Mesenteric fat pad (tissue), 1 donor: Measurements from ENCODE around the gene ATP6V1F. TPM values are rescaled to one million over a fixed set of nuclear protein-coding genes. Genes with fewer than 3 reads are reported as not detected.

ENCODE experiments used
- DNase-seq: peaks from one replicate; pipeline ENCODE4 v3.0.0-alpha.2; 2020; ENCODE audit warnings: low spot score
- total RNA-seq: library from RNA; stranded (reverse); fragmentation: NEBNext Ultra II Directional; extraction: Animal tissue kit (Norgen Biotek cat#: 25700); gene quantifications from one replicate; pipeline ENCODE4 v1.2.1, GENCODE V29; 2021
- donor health status: DM: yes; HTN: yes; CAD: no.

The ATP6V1F gene
- total RNA-seq, 1 donor from 2014 or later, result 160 TPM

GRCh38 chr7:128847721-128848211 lies 14.9 kb upstream of the ATP6V1F start:
- DNase-seq, result no peak

DNA sequence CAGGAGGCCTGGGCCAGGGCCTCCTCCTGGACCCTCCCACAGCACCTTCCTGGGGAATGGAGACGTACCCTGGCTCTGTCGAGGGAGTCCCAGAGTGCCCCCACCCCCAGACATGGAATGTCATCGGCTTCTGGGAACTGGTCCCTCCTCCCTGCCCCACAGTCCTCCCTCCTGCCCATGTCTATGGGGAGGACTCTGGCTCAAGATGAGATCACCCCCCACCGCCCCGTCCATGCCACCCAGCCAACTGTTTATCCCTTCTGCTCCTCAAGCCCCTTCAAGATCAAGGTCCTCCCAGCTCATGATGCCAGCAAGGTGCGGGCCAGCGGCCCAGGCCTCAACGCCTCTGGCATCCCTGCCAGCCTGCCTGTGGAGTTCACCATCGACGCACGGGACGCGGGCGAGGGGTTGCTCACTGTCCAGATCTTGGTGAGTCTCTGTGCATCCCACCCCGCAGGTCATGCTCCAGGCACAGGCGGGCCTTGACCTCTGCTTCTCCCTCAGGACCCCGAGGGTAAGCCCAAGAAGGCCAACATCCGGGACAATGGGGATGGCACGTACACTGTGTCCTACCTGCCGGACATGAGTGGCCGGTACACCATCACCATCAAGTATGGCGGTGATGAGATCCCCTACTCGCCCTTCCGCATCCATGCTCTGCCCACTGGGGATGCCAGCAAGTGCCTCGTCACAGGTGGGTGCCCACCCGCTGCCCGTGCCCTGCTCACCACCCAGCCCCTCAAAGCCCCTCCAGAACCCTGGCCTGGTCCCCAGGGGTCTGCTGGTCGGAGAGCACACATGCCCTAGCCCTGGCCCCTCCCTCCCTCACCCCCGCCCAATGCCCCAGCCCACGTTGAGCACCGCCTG lies 14.1 kb upstream of the ATP6V1F start:
- DNase-seq, result no peak

DNA sequence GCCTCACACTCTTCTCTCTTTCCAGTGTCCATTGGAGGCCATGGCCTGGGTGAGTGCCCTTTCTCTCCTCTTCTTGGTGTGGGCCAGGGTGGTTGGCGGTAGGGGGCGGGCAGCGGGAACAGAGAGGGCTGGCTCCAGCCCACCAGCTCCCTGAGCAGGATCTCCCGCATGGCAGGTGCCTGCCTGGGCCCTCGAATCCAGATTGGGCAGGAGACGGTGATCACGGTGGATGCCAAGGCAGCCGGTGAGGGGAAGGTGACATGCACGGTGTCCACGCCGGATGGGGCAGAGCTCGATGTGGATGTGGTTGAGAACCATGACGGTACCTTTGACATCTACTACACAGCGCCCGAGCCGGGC lies 13.5 kb upstream of the ATP6V1F start:
- no peak for DNase-seq

DNA sequence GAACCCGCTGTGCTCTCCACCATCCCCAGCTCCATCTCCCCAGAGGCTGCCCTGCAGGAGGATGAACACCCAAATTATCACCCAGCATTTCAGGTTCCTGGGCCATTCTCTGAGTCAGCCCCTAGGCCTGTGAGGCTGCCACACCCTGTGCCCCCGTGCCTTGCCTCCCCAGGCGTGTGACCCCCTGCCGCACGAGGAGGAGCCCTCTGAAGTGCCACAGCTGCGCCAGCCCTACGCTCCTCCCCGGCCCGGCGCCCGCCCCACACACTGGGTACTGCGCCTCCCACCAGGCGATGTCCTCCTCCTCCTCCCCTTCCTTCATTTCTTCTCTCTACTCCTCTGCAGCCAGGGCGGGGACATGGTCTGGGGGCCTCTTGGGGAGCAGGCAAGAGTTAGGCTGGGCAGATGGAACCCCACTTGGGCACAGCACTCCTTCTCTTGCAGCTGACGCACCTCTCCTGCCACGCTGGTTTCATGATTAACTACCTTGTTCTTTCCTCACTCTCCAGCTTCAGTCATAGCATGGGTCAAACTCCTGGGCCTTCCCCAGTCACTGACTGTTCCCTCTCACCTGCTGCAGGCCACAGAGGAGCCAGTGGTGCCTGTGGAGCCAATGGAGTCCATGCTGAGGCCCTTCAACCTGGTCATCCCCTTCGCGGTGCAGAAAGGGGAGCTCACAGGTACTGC lies 12.7 kb upstream of the ATP6V1F start:
- DNase-seq, result no peak

DNA sequence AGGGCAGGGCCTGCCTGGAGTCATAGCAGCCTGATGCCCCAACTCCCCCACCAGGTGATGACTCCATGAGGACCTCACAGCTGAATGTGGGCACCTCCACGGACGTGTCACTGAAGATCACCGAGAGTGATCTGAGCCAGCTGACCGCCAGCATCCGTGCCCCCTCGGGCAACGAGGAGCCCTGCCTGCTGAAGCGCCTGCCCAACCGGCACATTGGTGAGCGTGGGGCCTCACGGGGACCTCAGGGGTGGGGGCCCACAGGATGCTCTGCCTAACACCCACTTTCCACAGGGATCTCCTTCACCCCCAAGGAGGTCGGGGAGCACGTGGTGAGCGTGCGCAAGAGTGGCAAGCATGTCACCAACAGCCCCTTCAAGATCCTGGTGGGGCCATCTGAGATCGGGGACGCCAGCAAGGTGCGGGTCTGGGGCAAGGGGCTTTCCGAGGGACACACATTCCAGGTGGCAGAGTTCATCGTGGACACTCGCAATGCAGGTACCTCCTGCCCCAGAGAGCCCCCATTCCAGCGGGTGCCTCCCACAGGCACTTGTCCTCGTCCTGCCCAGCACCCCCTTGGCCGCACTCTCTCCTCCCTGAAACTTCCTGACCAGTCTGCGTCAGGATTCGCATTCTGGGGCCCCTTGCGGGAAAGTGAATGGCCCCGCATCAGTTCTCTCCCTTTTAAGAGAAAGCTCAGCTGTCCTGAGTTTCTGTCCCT lies 10.0 kb upstream of the ATP6V1F start:
- no peak for DNase-seq

- no peak for DNase-seq
These were observed 8.9 kb upstream of the ATP6V1F start for GRCh38 chr7:128853799-128854198.

DNA sequence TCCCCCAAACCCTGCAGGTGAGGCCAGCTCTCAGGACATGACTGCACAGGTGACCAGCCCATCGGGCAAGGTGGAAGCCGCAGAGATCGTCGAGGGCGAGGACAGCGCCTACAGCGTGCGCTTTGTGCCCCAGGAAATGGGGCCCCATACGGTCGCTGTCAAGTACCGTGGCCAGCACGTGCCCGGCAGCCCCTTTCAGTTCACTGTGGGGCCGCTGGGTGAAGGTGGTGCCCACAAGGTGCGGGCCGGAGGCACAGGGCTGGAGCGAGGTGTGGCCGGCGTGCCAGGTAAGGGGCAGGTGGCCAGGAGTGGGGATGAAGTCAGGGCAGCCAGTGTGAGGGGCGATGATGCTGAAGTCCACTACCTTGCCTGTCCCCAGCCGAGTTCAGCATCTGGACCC lies 8.3 kb upstream of the ATP6V1F start:
- DNase-seq, result no peak

- no peak for DNase-seq
These were observed 7.1 kb upstream of the ATP6V1F start for GRCh38 chr7:128855559-128855958.

DNA sequence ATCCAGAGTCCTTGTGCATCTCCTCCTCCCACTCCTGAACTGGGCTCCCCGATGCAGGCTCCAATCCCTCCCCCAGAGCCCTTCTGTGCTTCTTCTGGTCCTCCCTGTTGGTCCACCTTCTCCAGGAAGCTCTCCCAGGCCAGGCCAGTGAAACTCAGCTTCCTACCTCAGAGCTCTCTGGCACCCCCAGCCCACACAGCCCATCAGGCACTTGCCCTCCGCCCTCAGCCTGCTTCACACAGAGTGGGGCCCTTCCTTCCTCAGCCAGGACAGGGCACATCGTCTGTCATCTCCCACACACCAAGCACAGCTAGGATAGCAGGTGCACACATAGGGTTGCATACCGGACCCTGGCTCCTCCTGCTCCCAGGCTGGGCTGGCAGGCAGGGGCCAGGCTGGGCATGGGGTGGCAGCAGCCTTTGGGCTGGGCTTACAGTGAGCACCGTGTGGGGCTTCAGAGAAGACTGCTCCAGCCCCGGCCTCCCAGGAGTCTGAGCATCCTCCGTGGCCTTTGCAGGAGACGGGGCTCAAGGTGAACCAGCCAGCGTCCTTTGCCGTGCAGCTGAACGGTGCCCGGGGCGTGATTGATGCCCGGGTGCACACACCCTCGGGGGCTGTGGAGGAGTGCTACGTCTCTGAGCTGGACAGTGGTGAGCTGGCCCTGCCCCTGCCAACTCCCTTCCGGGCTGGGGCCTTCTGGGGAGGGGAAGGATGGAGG lies 6.5 kb upstream of the ATP6V1F start:
- no peak for DNase-seq

- no peak for DNase-seq
These were observed 4.0 kb upstream of the ATP6V1F start for GRCh38 chr7:128858380-128859231.

GRCh38 chr7:128859232-128860157 lies 3.2 kb upstream of the ATP6V1F start:
- DNase-seq, result no peak

GRCh38 chr7:128860158-128861073 lies 2.2 kb upstream of the ATP6V1F start:
- no peak for DNase-seq

DNA sequence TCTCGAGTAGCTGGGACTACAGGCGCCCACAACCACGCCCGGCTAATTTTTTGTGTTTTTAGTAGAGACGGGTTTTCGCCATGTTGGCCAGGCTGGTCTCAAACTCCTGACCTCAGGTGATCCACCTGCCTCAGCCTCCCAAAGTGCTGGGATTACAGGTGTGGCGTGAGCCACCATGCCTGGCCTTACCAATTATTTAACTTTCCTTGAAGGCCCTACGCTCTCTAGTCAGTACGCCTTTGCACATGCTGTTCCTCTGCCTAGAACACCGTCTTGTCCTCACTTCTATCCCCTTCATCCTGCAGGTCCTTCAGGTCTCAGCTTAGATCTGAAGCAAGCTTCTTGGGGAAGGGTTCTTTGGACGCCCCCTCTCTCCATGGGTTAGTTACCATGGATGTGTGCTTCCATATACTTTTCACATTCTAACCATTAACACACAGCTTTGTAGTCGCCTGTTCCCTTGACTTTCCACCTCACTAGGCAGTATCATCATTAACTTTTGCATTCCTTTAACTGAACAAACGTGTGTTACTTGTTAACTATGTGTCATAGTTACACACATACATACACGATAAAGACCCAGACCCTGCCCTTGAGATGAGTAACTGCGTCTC lies 592 bp upstream of the ATP6V1F start:
- DNase-seq, result no peak

DNA sequence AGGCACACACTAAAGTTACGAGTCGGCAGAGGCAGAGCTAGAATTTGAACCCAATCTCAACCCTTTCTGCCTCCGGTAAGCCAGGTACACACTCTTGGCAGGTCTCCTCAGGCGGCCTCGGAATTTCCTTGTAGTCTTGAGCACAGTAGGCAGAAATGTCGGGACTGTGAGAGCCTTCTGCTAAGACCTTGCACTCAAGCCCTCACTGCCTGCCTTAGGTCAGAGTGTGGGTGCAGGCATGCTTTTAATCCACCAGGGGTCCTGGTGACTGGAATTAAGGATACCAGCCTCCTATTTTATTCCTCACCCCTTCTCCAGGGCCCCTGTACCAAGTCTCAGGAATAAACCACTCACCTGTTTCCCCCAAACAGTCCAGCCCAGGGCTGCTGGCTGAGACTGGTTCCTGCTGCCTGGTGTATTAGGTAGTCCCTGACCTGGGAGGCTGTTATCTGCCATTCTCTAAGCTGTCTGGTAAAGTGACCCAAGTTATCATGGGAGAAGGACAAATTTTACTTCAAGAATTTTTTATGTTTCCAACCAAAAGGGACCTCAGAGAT lies 855 bp downstream of the ATP6V1F start:
- DNase-seq, result no peak

- no peak for DNase-seq
These were observed 2.6 kb downstream of the ATP6V1F start for GRCh38 chr7:128865303-128865702.

DNA sequence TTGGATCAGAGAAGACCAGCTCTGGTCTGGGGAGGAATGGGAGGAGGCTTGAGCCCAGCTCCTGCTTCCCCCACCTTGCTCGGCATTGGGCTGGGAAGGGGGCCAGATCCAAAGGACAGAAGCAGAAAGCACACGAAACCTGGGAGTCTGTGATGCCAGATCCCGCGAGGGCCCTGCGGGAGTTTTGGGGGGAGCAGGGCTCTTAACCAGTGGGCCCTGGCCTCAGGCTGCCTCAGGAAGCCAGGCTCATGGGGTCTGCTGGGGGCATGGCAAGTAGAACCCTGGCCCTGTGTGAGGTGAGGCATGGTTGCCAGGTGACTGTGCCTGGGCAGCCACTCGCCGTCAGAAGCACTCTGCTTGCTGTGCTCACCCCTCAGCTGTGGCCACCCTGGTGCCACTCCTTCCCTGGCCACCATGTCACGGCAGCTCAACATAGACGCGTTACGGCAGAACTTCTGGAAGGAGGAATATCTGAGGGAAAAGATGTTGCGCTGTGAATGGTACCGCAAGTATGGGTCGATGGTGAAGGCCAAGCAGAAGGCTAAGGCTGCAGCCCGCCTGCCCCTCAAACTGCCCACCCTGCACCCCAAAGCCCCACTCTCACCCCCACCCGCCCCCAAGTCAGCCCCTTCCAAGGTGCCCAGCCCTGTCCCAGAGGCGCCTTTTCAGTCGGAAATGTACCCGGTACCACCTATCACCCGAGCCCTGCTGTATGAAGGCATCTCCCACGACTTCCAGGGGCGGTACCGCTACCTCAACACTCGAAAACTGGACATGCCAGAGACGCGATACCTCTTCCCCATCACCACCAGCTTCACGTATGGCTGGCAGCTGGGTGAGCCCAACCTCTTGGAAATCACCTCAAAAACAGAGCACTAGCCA lies 3.6 kb downstream of the ATP6V1F start:
- DNase-seq, result no peak
